Measurements from ENCODE around the gene AMN.

AMN gene

GRCh38 chr14:102939329-102939728 lies 16.9 kb downstream of the AMN start:
- no peak overlapping the region for H3K4me3 ChIP-seq (ENCODE audit: low read depth in 1 of 2, low read length in 1 of 2)
- peaks cover 6% of the 10 kb centered on the region for H3K27me3 ChIP-seq
- no peak overlapping the region for H3K27ac ChIP-seq
- no peaks in the 10 kb centered on the region for H3K36me3 ChIP-seq
- no peak for TF ChIP-seq CTCF (IDR thresholded peaks at IDR 0.05)
- H3K9me3 ChIP-seq: no peaks in the 10 kb centered on the region
- H3K4me1 ChIP-seq (ENCODE audit: control insufficient read depth in 1 of 2, insufficient read depth in 1 of 2, low read depth in 1 of 2, low read length in 1 of 2): no peaks in the 10 kb centered on the region

GRCh38 chr14:102939820-102940561 lies 17.5 kb downstream of the AMN start:
- TF ChIP-seq CTCF (IDR thresholded peaks at IDR 0.05): no peak
- H3K27ac ChIP-seq: no peak overlapping the region
- H3K4me3 ChIP-seq (ENCODE audit: low read depth in 1 of 2, low read length in 1 of 2): no peak overlapping the region
- no peaks in the 10 kb centered on the region for H3K36me3 ChIP-seq
- no peaks in the 10 kb centered on the region for H3K9me3 ChIP-seq
- no peaks in the 10 kb centered on the region for H3K4me1 ChIP-seq (ENCODE audit: control insufficient read depth in 1 of 2, insufficient read depth in 1 of 2, low read depth in 1 of 2, low read length in 1 of 2)
- peaks cover 5% of the 10 kb centered on the region for H3K27me3 ChIP-seq

GRCh38 chr14:102940729-102941362 lies 18.4 kb downstream of the AMN start:
- Histone ChIP-seq H3K4me1 (ENCODE audit: control insufficient read depth in 1 of 2, insufficient read depth in 1 of 2, low read depth in 1 of 2, low read length in 1 of 2) (no peaks in the 10 kb centered on the region), H3K4me3 (ENCODE audit: low read depth in 1 of 2, low read length in 1 of 2) (no peak overlapping the region), H3K27ac (no peak overlapping the region), H3K27me3 (peaks cover 5% of the 10 kb centered on the region), H3K9me3 (no peaks in the 10 kb centered on the region), H3K36me3 (no peaks in the 10 kb centered on the region)
- TF ChIP-seq CTCF (IDR thresholded peaks at IDR 0.05): no peak

GRCh38 chr14:102941419-102942011 lies 19.1 kb downstream of the AMN start:
- H3K36me3 ChIP-seq: no peaks in the 10 kb centered on the region
- no peak overlapping the region for H3K27ac ChIP-seq
- TF ChIP-seq CTCF (IDR thresholded peaks at IDR 0.05): no peak
- H3K9me3 ChIP-seq: no peaks in the 10 kb centered on the region
- no peaks in the 10 kb centered on the region for H3K4me1 ChIP-seq (ENCODE audit: control insufficient read depth in 1 of 2, insufficient read depth in 1 of 2, low read depth in 1 of 2, low read length in 1 of 2)
- no peak overlapping the region for H3K4me3 ChIP-seq (ENCODE audit: low read depth in 1 of 2, low read length in 1 of 2)
- H3K27me3 ChIP-seq: no peaks in the 10 kb centered on the region

GRCh38 chr14:102942069-102942468 lies 19.6 kb downstream of the AMN start:
- Histone ChIP-seq H3K36me3 (no peaks in the 10 kb centered on the region), H3K9me3 (no peaks in the 10 kb centered on the region), H3K4me3 (ENCODE audit: low read depth in 1 of 2, low read length in 1 of 2) (no peak overlapping the region), H3K4me1 (ENCODE audit: control insufficient read depth in 1 of 2, insufficient read depth in 1 of 2, low read depth in 1 of 2, low read length in 1 of 2) (no peaks in the 10 kb centered on the region), H3K27me3 (no peaks in the 10 kb centered on the region), H3K27ac (no peak overlapping the region)
- no peak for TF ChIP-seq CTCF (IDR thresholded peaks at IDR 0.05)
